B cell (primary cell): ENCODE results near the gene C19orf53. TPM values are rescaled to one million over a fixed set of nuclear protein-coding genes. Genes with fewer than 3 reads are reported as not detected.
"Not testable (repeated sequence)": the region's sequence is repeated elsewhere in the genome, so short reads cannot be mapped to it uniquely, and the experiment has no call there.

Source experiments
- ATAC-seq: fragments of 200-7000 bp; cut with Tn5 transposase; one replicate; pipeline ENCODE4 v1.10.0; 2021; ENCODE audit warnings: low read depth, mild to moderate bottlenecking, moderate number of reproducible peaks, moderate library complexity
- CTCF ChIA-PET: fragments of 350-600 bp; sonication (Branson Sonifier 250); formaldehyde crosslinking; loops from one replicate; lab custom pipeline; 2021; ENCODE audit warnings: antibody characterized with exemption, inconsistent platforms; lab: Charles Lee
- POLR2A ChIA-PET: fragments of 350-600 bp; sonication (Branson Sonifier 250); formaldehyde crosslinking; loops from one replicate; lab custom pipeline; 2021; ENCODE audit warnings: antibody characterized with exemption; lab: Charles Lee
- DNase-seq: peaks from one replicate; pipeline ENCODE4 v3.0.0; 2013
- H2AFZ ChIP-seq: 2 replicates; pipeline ENCODE4 v1.6.1; 2012; ENCODE audit warnings: mild to moderate bottlenecking, low read depth, low read length; ENCODE audit not compliant: insufficient read depth, poor library complexity, severe bottlenecking
- H3K27ac ChIP-seq, 2 donors: 1 replicate in 1 of 2; 2 replicates in 1 of 2; pipeline ENCODE4 v1.5.1; 2012 to 2013; ENCODE audit warnings: low read length in 2 of 2, mild to moderate bottlenecking in 2 of 2, moderate library complexity in 1 of 2
- H3K27me3 ChIP-seq, 4 experiments: fragments of 200-600 bp in 1 of 4; sonication (generic) in 1 of 4; replicated peaks in 1 of 4; 1 replicate in 2 of 4; 2 replicates in 2 of 4; pipeline versions ENCODE4 v1.6.1 to v1.7.0; 2013 to 2016; ENCODE audit warnings: low read length in 3 of 4, mild to moderate bottlenecking in 2 of 4, mixed read lengths in 1 of 4, moderate library complexity in 1 of 4; ENCODE audit not compliant: insufficient read depth in 4 of 4, control insufficient read depth in 3 of 4; ENCODE audit errors: control extremely low read depth in 1 of 4
- H3K36me3 ChIP-seq, 2 experiments: replicated peaks in 1 of 2; 1 replicate in 1 of 2; 2 replicates in 1 of 2; pipeline versions ENCODE4 v1.6.1 to v1.7.1; 2013; ENCODE audit warnings: low read length in 1 of 2; ENCODE audit not compliant: insufficient read depth in 2 of 2, control insufficient read depth in 1 of 2; ENCODE audit errors: control extremely low read depth in 1 of 2, extremely low read depth in 1 of 2
- H3K4me1 ChIP-seq, 2 donors: fragments of 200-600 bp in 1 of 2; sonication (generic) in 1 of 2; 1 replicate in 1 of 2; 2 replicates in 1 of 2; pipeline versions ENCODE4 v1.5.1 to v1.6.1; 2013 to 2017; ENCODE audit warnings: low read length in 2 of 2; ENCODE audit not compliant: control insufficient read depth in 2 of 2, insufficient read depth in 2 of 2
- H3K4me2 ChIP-seq: replicated peaks from 2 replicates; pipeline ENCODE3; 2012; ENCODE audit warnings: mild to moderate bottlenecking, low read depth, low read length; ENCODE audit not compliant: poor library complexity, severe bottlenecking
- H3K4me3 ChIP-seq, 5 experiments: fragments of 200-600 bp in 1 of 5; sonication (generic) in 1 of 5; 1 replicate in 3 of 5; 2 replicates in 2 of 5; pipeline versions ENCODE4 v1.5.1 to v1.7.0; 2011 to 2016; ENCODE audit warnings: low read length in 4 of 5, mild to moderate bottlenecking in 4 of 5, low read depth in 2 of 5, control low read depth in 1 of 5, moderate library complexity in 1 of 5; ENCODE audit not compliant: insufficient read depth in 1 of 5; ENCODE audit errors: control extremely low read depth in 1 of 5, extremely low read depth in 1 of 5
- H3K79me2 ChIP-seq: fragments of 200-600 bp; sonication (generic); one replicate; pipeline ENCODE4 v1.6.0; 2016; ENCODE audit warnings: low read length; ENCODE audit not compliant: control insufficient read depth, insufficient read depth
- H3K9ac ChIP-seq: fragments of 200-600 bp; sonication (generic); 2 replicates; pipeline ENCODE4 v1.6.1; 2017; ENCODE audit warnings: mild to moderate bottlenecking, low read length, moderate library complexity
- H3K9me3 ChIP-seq, 3 donors: one replicate each; pipeline versions ENCODE4 v1.6.1 to v1.7.1; 2013; ENCODE audit warnings: low read length in 2 of 3; ENCODE audit not compliant: control insufficient read depth in 2 of 3, insufficient read depth in 1 of 3; ENCODE audit errors: control extremely low read depth in 1 of 3
- H4K20me1 ChIP-seq: 2 replicates; pipeline ENCODE4 v1.6.0; 2012; ENCODE audit warnings: mild to moderate bottlenecking, low read length; ENCODE audit not compliant: insufficient read depth, control insufficient read depth, poor library complexity, severe bottlenecking
- H3K27ac Mint-ChIP-seq: one replicate; pipeline ENCODE4 v1.8.0; 2021; ENCODE audit warnings: mixed read lengths
- H3K27me3 Mint-ChIP-seq: one replicate; pipeline ENCODE4 v1.8.0; 2021; ENCODE audit warnings: mixed read lengths
- H3K4me1 Mint-ChIP-seq: one replicate; pipeline ENCODE4 v1.8.0; 2021; ENCODE audit warnings: mixed read lengths
- H3K4me3 Mint-ChIP-seq: one replicate; pipeline ENCODE4 v1.8.0; 2021; ENCODE audit warnings: mixed read lengths
- H3K9me3 Mint-ChIP-seq: one replicate; pipeline ENCODE4 v1.8.0; 2022; ENCODE audit warnings: mixed read lengths; ENCODE audit not compliant: insufficient read depth
- EZH2 ChIP-seq: IDR thresholded peaks from 2 replicates; pipeline ENCODE4 v1.6.1; 2012; ENCODE audit warnings: borderline replicate concordance, low read depth, mild to moderate bottlenecking, moderate library complexity, low read length; ENCODE audit not compliant: insufficient read depth, poor library complexity, severe bottlenecking
- WGBS: methylation state at CpG from one replicate; pipeline ENCODE4 v1.1.5; 2013; ENCODE audit warnings: missing lambda C conversion rate; ENCODE audit not compliant: insufficient coverage; 5-methylcytosine and 5-hydroxymethylcytosine counted together
- intact Hi-C: fragments of 100-400 bp; cut with micrococcal nuclease; formaldehyde crosslinking; loops from one replicate; pipeline ENCODE4 v1.10.0; 2022
- polyA plus RNA-seq: library from polyadenylated mRNA; depleted of rRNA; stranded (reverse); fragments of >200 nt; gene quantifications from 2 replicates; pipeline ENCODE4 v1.2.3, GENCODE V29; 2012
- total RNA-seq, 2 donors: library from RNA; stranded (reverse); fragments of 120-200 nt in 1 of 2; gene quantifications; 1 replicate in 1 of 2; 2 replicates in 1 of 2; pipeline versions ENCODE4 v1.2.3 to v1.2.4, GENCODE V29; 2013 to 2022
- TF ChIP-seq, protein P1 (sequence below): fragments of 200-600 bp; IDR thresholded peaks from one replicate; pipeline ENCODE4 v1.8.0; 2022; ENCODE audit warnings: antibody characterized with exemption, mild to moderate bottlenecking

C19orf53 gene
- total and polyA plus RNA-seq, 2 donors (not counting 1 experiment from before 2014, with no cell fraction given): 62.5 to 110 TPM

DNA sequence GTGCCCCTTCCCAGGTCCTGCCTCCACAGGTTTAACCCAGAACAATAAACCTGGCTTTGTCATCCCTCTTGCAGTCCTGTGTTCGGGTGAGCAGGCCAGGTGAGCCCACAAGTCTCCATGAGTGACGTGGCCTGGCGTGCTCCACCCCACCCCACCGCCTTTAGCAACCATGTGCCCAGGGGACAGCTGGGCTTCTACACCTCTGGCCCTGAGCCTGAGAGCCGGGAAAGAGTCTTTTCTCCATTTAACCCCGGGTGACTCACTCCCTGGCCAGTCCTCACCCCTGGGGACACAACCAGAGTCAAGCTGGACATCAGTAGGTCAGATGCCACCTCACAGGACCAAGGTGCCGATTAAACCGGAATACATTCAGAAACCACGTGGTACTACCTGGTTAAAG lies 4.1 kb downstream of the C19orf53 start:
- Mint-ChIP-seq H3K4me1 (peaks cover 34% of the 10 kb centered on the region), H3K4me3 (no peak overlapping the region), H3K27ac (no peak overlapping the region), H3K9me3 (no peaks in the 10 kb centered on the region), H3K27me3 (no peaks in the 10 kb centered on the region)
- ChIA-PET CTCF (no interaction called here), POLR2A (no interaction called here)
- Histone ChIP-seq H3K79me2 (peaks cover 35% of the 10 kb centered on the region), H3K27ac (no peak overlapping the region), H3K9me3 (no peaks in the 10 kb centered on the region), H3K27me3 (no peaks in the 10 kb centered on the region), H3K36me3 (peaks cover 0 to 21% of the 10 kb centered on the region in 2 experiments), H3K4me3 (no peak overlapping the region), H3K4me1 (peaks cover 10 to 18% of the 10 kb centered on the region in 2 donors), H4K20me1 (peaks cover 8% of the 10 kb centered on the region), H2AFZ (no peak overlapping the region), H3K9ac (no peak overlapping the region), H3K4me2 (no peak overlapping the region)
- intact Hi-C loops: no loop called here
- DNase-seq (no peak), ATAC-seq (no peak)
- 98% methylated on average over 9 of the region's 9 CpGs for WGBS
- TF ChIP-seq EZH2: no peak
- TF ChIP-seq, protein P1, sequence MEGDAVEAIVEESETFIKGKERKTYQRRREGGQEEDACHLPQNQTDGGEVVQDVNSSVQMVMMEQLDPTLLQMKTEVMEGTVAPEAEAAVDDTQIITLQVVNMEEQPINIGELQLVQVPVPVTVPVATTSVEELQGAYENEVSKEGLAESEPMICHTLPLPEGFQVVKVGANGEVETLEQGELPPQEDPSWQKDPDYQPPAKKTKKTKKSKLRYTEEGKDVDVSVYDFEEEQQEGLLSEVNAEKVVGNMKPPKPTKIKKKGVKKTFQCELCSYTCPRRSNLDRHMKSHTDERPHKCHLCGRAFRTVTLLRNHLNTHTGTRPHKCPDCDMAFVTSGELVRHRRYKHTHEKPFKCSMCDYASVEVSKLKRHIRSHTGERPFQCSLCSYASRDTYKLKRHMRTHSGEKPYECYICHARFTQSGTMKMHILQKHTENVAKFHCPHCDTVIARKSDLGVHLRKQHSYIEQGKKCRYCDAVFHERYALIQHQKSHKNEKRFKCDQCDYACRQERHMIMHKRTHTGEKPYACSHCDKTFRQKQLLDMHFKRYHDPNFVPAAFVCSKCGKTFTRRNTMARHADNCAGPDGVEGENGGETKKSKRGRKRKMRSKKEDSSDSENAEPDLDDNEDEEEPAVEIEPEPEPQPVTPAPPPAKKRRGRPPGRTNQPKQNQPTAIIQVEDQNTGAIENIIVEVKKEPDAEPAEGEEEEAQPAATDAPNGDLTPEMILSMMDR: no peak

DNA sequence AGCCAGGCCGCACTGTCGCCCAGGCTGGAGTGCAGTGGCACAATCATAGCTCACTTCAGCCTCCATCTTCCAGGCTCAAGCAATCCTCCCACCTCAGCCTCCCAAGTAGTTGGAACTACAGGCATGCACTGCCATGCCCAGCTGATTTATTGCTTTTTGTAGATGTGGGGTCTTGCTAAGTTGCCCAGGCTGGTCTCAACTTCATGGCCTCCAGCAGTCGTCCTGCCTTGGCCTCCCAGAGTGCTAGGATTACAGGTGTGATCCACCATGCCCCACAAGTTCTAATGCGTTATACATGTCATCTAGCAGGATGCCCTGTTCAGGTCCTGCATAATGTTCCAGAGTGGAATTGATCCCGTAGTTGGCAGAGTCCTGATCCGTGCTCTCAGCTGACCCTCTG lies 4.6 kb downstream of the C19orf53 start:
- Mint-ChIP-seq H3K4me3 (no peak overlapping the region), H3K27ac (no peak overlapping the region), H3K27me3 (no peaks in the 10 kb centered on the region), H3K9me3 (no peaks in the 10 kb centered on the region), H3K4me1 (peaks cover 39% of the 10 kb centered on the region)
- 87% methylated on average over 6 of the region's 6 CpGs for whole genome bisulfite sequencing
- no peak overlapping the region for H3K9ac ChIP-seq
- peaks cover 0 to 21% of the 10 kb centered on the region in 2 experiments for H3K36me3 ChIP-seq
- ChIA-PET POLR2A (no interaction called here), CTCF (no interaction called here)
- intact Hi-C loops: no loop called here
- no peak for ATAC-seq
- no peak overlapping the region for H3K27ac ChIP-seq
- H3K4me1 ChIP-seq: peaks cover 13 to 22% of the 10 kb centered on the region in 2 donors
- no peak for TF ChIP-seq EZH2
- TF ChIP-seq, protein P1: no peak
- peaks cover 8% of the 10 kb centered on the region for H4K20me1 ChIP-seq
- H3K4me2 ChIP-seq: no peak overlapping the region
- no peak overlapping the region for H3K4me3 ChIP-seq
- no peak overlapping the region for H2AFZ ChIP-seq
- no peak for DNase-seq
- no peaks in the 10 kb centered on the region for H3K27me3 ChIP-seq
- H3K79me2 ChIP-seq: peaks cover 35% of the 10 kb centered on the region
- no peaks in the 10 kb centered on the region for H3K9me3 ChIP-seq

DNA sequence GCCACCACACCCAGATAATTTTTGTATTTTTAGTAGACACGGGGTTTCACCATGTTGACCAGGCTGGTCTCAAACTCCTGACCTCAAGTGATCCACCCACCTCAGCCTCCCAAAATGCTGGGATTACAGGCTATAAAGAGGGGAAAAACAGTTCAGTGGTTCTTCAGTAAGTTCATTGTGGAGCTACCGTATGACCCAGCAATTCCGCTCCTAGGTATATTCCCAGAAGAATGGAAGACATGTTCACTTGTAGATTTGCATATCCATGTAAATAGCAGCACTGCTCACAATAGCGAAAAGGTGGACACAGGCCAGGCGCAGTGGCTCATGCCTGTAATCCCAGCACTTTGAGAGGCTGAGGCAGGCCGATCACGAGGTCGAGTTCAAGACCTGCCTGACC lies 5.5 kb downstream of the C19orf53 start:
- ATAC-seq, H3K27ac Mint-ChIP-seq, H3K27me3 Mint-ChIP-seq, H3K4me3 ChIP-seq, H4K20me1 ChIP-seq, H3K9me3 Mint-ChIP-seq, H3K27ac ChIP-seq, H3K27me3 ChIP-seq, H3K9me3 ChIP-seq, DNase-seq, H2AFZ ChIP-seq, H3K4me2 ChIP-seq, H3K4me3 Mint-ChIP-seq, H3K9ac ChIP-seq, intact Hi-C loops: not testable (repeated sequence)
- peaks cover 36% of the 10 kb centered on the region for H3K4me1 Mint-ChIP-seq
- ChIA-PET CTCF (interaction anchor here (0.6 kb wide), 1 partner anchor 865 kb away, joined by 3 read pairs; no protein-coding TSS in a partner anchor), POLR2A (interaction anchor here (0.7 kb wide), 1 partner anchor 159 kb away, joined by 5 read pairs; the partner anchor contains the start of gene PODNL1)
- 96% methylated on average over 7 of the region's 8 CpGs for WGBS
- Histone ChIP-seq H3K79me2 (peaks cover 27% of the 10 kb centered on the region), H3K36me3 (peaks cover 0 to 21% of the 10 kb centered on the region in 2 experiments), H3K4me1 (peaks cover 16 to 28% of the 10 kb centered on the region in 2 donors)
